ENCODE measurements around the gene PARD3B. TPM values are rescaled to one million over a fixed set of nuclear protein-coding genes. Genes with fewer than 3 reads are reported as not detected.

Gene PARD3B
- total RNA-seq, 1 experiment from 2014 or later = 6.4 TPM

GRCh38 chr2:205605638-205606304 lies 1060.5 kb downstream of the PARD3B start:
- H4K91ac ChIP-seq (ENCODE audit: insufficient read length, low read depth, low read length) = no peak overlapping the region
- Mint-ChIP-seq H3K36me3 (ENCODE audit: insufficient read depth in 1 of 3, low read depth in 3 of 3) (peaks cover 12 to 29% (median 15%) of the 10 kb centered on the region in 3 experiments), H3K27ac (no peak overlapping the region), H3K4me1 (no peaks in the 10 kb centered on the region; a peak in 1 of 4 replicates), H3K9me3 (peaks cover 14 to 24% of the 10 kb centered on the region in 2 experiments; a peak in 4 of 5 replicates), H3K27me3 (ENCODE audit: low read depth) (no peaks in the 10 kb centered on the region; the same call in none of the 2 replicates), H3K4me3 (no peak overlapping the region)
- DNase-seq = no peak
- no peak overlapping the region for H3K9ac ChIP-seq (ENCODE audit: extremely low read depth, insufficient read length, low read length)
- H3K4ac ChIP-seq (ENCODE audit: low read depth, low read length) = no peak overlapping the region
- no peak overlapping the region for H3T11ph ChIP-seq (ENCODE audit: low read length)
- no peak for TF ChIP-seq CTCF (conservative IDR thresholded peaks at IDR 0.05)
- no peaks in the 10 kb centered on the region for H3K27me3 ChIP-seq (ENCODE audit: insufficient read depth, low read length)
- no peak overlapping the region for H2BK12ac ChIP-seq (ENCODE audit: insufficient read length, low read depth, low read length)
- no peak overlapping the region for H3K27ac ChIP-seq (ENCODE audit: insufficient read length, low read depth, low read length)
- H3K23ac ChIP-seq (ENCODE audit: insufficient read length, low read depth, low read length) = no peak overlapping the region
- no peak overlapping the region for H2AK5ac ChIP-seq (ENCODE audit: insufficient read length, low read length)
- H3K4me1 ChIP-seq (ENCODE audit: insufficient read depth, low read length) = no peaks in the 10 kb centered on the region
- no CpG with 5 or more reads among the region's 11 CpGs for WGBS (ENCODE audit: extremely low coverage, insufficient read length, low lambda C conversion rate)
- H3K79me2 ChIP-seq (ENCODE audit: insufficient read depth, low read length) = no peaks in the 10 kb centered on the region
- no peak overlapping the region for H2BK120ac ChIP-seq (ENCODE audit: low read depth, low read length, poor library complexity, severe bottlenecking)
- no peak overlapping the region; the same call in 1 of the 2 replicates for H3K14ac ChIP-seq (ENCODE audit: insufficient read depth, low read length)
- H2BK20ac ChIP-seq (ENCODE audit: low read depth, low read length, poor library complexity, severe bottlenecking) = no peak overlapping the region
- no peaks in the 10 kb centered on the region for H3K79me1 ChIP-seq (ENCODE audit: insufficient read depth, low read depth, low read length, poor library complexity, severe bottlenecking)
- H3K9me3 ChIP-seq (ENCODE audit: control insufficient read depth, low read depth, low read length) = no peaks in the 10 kb centered on the region
- no peak overlapping the region for H2AFZ ChIP-seq (ENCODE audit: low read length)
- H3K23me2 ChIP-seq (ENCODE audit: insufficient read length, low read depth, low read length, poor library complexity, severe bottlenecking) = no peaks in the 10 kb centered on the region
- no peak overlapping the region for H3K56ac ChIP-seq (ENCODE audit: insufficient read length, low read depth, low read length)
- H4K8ac ChIP-seq (replicated peaks; ENCODE audit: insufficient read length, low read depth, low read length) = no peak overlapping the region
- H2BK15ac ChIP-seq (ENCODE audit: low read depth, low read length) = no peak overlapping the region
- no peak overlapping the region for H4K5ac ChIP-seq (ENCODE audit: insufficient read length, low read depth, low read length)
- H2BK5ac ChIP-seq (ENCODE audit: insufficient read length, low read length) = no peak overlapping the region
- H3K4me2 ChIP-seq (ENCODE audit: insufficient read depth, insufficient read length, low read length) = no peak overlapping the region
- H3K18ac ChIP-seq (ENCODE audit: insufficient read length, low read depth, low read length) = no peak overlapping the region
- H4K20me1 ChIP-seq (ENCODE audit: control insufficient read depth, insufficient read depth, insufficient read length) = no peaks in the 10 kb centered on the region

Data from H9 (cell line).